NCI-H1092 treated with DMSO at 0.1 percent for 48 hours (cell line): ENCODE data around the gene NT5C3A.
"Not testable (repeated sequence)": the region's sequence is repeated elsewhere in the genome, so short reads cannot be mapped to it uniquely, and the experiment has no call there.

Experiments
- DNase-seq: peaks from one replicate; lab custom pipeline; 2025; lab: John Stamatoyannopoulos, UW

Gene NT5C3A

DNA sequence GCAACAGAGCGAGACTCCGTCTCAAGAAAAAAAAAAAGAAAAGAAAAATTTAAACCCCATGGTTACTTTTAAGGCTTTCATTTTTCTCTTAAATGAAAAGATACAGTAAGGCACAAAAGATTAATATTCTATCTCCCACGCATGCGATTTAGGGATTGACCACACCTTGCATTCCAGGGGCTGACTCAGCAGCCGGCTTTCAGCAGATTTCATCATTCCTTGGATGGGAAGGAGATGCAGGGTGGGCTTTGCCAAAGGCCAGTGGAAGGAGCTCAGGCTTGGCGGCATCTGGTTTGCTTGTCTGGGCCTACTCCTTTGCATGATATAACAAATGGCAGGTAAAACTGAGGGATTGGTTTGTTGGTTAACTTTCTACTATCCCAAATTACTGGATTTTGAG, 83.3 kb downstream of the NT5C3A start:
- not testable (repeated sequence) for DNase-seq

DNA sequence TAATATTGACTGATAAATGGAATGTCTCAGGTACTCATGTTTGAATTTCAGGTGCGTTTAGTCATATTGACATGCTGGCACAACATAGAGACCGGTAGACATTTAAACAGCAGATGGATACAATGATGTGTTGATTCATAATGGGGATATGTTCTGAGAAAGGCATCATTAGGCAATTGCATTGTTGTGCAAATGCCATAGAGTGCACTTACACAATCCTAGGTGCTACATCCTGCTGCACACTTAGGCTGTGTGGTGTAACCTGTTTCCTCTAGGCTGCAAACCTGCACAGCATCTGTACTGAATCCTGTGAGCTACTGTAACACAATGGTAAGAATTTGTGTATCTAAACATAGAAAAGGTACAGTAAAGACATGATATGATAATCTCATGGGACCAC, 85.4 kb downstream of the NT5C3A start:
- not testable (repeated sequence) for DNase-seq

DNA sequence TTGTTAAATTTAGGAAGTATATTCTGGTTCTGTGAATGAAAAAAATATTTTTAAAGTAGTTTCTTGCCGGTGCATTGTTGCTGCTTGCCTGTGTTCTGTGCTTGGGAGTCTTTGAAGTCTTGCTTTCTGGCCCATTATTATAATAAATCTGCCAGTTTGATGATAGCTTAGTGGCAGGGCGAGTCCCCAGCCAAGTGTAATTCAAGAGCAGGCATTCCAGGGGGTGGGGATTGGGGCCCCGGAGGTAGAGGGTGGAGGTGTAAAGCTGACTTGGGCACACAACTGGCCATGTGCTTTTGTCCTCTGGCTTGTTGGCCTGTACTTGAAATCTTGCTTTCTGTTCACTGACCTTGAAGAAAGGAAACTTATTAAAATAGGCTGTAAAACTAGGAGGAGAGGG, 90.6 kb downstream of the NT5C3A start:
- DNase-seq = not testable (repeated sequence)

DNA sequence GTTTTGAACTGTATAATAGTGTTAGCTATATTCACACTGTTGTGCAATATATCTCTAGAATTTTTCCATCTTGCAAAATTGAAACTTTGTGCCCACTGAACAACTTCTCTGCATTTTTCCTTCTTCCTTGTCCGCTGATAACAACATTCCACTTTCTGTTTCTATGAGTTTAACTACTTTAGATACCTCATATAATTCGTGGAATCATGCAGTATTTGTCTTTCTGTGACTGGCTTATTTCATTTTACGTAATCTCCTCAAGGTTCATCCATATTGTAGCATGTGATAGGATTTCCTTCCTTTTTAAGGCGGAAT, 95.4 kb downstream of the NT5C3A start:
- DNase-seq = not testable (repeated sequence)

DNA sequence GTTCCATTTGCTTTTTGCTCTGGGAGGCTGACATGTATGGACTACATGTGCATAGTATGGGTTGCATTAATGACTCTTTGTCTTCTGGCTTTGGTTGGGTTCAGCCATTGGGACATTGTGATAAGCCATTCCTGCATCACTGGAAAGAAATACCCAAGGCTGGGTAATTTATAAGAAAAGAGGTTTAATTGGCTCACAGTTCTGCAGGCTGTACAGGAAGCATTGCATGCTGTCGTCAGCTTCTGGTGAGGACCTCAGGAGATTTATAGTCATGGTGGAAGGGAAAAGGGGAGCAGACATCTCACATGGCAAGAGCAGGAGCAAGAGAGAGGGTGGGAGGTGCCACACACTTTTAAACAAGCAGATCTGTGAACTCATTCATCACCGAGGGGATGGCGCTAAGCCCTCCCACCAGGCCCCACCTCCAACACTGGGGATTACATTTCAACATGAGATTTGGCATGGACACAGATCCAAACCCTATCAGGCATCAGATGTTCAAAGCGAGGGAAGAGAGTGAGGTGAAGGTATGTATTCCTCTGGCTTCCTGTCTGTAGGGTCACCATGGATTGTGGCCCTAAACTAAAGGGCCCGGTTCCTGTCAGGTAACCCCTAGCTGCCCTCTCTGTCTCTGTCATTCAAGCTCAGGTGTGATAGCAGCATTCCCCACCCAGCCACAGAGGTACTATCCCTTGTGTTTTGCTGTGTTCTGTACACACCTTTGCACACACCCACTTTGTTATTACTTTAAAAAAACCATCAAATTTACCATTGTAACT, 95.9 kb downstream of the NT5C3A start:
- DNase-seq = not testable (repeated sequence)

DNA sequence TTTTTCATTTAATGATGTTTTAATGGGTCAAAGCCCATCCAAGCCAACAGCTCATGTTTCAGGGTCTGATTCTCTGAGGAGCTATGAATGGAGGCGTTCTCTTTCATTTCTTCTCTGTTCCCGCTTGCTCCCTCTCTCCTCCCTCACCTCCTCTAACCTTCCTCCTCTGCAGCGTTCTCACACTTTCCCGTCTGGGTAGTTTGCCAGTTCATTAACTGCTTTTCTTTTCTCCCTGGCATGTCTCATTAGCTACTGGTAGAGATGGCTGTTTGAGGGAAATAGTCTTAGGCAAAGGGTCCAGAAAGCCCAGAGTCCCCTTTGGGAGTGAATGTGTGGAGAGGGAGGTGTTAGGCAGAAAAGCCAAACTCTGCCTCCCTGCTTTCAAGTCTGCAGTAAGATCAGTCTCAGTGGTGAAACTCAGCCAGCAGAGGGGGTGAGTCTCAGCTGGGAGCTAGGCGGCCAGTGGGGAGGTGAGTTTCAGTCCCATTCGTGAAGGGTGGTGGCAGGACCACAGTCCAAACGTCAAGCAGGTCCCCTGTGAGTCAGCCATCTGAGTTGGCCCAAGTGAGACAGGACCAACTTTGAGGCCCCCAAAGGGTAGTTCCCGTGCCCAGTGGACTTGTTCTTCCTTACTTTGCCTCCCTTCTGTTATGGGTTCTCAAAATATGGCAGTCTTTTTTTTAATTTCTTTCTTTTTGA, 98.0 kb downstream of the NT5C3A start:
- not testable (repeated sequence) for DNase-seq
